Measurements from ENCODE around the gene GALNT16. TPM values are rescaled to one million over a fixed set of nuclear protein-coding genes. Genes with fewer than 3 reads are reported as not detected.

Gene GALNT16
- total RNA-seq, 4 donors from 2014 or later = 5.8 to 18.4 (median 10.5) TPM

DNA sequence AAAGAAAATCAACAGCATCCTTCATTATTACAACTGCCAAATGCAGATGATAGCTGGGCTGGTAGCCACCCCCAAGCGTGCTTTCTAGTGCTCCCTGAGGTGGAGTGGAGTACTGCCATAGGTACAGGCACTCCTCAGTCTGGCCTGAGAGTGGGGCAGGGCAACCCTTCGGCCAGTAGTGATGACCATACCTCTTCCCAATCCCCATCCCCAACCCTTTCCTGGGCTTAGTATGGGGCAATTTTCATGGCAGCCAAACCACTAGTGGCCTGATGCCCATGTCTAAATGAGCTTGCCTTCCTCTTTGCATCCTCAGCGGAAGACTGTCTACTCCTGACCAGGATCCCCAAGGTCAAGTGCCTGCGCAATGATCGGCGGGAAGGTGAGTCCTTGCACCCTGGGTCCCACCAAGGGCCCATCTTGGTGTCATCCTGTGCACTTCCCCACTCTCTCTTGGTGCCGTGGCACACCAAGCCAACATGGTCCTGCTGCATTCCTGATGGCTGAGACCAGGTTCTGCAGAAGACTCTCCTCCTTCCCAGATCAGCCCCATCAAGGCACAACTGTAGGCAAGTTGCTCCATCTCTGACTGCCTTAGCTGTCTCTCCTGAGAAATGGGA is 65.8 kb downstream of the GALNT16 start:
- Histone ChIP-seq H3K27me3 (no peaks in the 10 kb centered on the region), H3K9me3 (no peaks in the 10 kb centered on the region), H3K4me1 (no peaks in the 10 kb centered on the region), H3K27ac (replicated peaks in 1 of 4) (no peak overlapping the region), H3K36me3 (peaks cover 0 to 33% (median 3%) of the 10 kb centered on the region in 4 donors), H3K4me3 (no peak overlapping the region)
- intact Hi-C loops (cut with DNase I) = no loop called here
- TF ChIP-seq, protein P1, sequence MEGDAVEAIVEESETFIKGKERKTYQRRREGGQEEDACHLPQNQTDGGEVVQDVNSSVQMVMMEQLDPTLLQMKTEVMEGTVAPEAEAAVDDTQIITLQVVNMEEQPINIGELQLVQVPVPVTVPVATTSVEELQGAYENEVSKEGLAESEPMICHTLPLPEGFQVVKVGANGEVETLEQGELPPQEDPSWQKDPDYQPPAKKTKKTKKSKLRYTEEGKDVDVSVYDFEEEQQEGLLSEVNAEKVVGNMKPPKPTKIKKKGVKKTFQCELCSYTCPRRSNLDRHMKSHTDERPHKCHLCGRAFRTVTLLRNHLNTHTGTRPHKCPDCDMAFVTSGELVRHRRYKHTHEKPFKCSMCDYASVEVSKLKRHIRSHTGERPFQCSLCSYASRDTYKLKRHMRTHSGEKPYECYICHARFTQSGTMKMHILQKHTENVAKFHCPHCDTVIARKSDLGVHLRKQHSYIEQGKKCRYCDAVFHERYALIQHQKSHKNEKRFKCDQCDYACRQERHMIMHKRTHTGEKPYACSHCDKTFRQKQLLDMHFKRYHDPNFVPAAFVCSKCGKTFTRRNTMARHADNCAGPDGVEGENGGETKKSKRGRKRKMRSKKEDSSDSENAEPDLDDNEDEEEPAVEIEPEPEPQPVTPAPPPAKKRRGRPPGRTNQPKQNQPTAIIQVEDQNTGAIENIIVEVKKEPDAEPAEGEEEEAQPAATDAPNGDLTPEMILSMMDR (IDR thresholded peaks at IDR 0.05) = no peak
- TF ChIP-seq POLR2AphosphoS5 (IDR thresholded peaks at IDR 0.05) (no peak), EP300 (IDR thresholded peaks at IDR 0.05) (no peak), POLR2A (IDR thresholded peaks at IDR 0.05; ENCODE audit: low read depth) (no peak)
- 99% methylated on average over 7 of the region's 7 CpGs for WGBS
- DNase-seq (ENCODE audit: extremely low spot score) = no peak

GRCh38 chr14:69326611-69327010 is 66.7 kb downstream of the GALNT16 start:
- TF ChIP-seq, protein P1 (IDR thresholded peaks at IDR 0.05) = no peak
- TF ChIP-seq EP300 (IDR thresholded peaks at IDR 0.05) (no peak), POLR2AphosphoS5 (IDR thresholded peaks at IDR 0.05) (no peak), POLR2A (IDR thresholded peaks at IDR 0.05; ENCODE audit: low read depth) (no peak)
- intact Hi-C loops (cut with DNase I) = no loop called here
- Histone ChIP-seq H3K4me1 (no peaks in the 10 kb centered on the region), H3K9me3 (no peaks in the 10 kb centered on the region), H3K27ac (replicated peaks in 1 of 4) (no peak overlapping the region), H3K27me3 (no peaks in the 10 kb centered on the region), H3K4me3 (no peak overlapping the region), H3K36me3 (peaks cover 0 to 33% (median 2%) of the 10 kb centered on the region in 4 donors)
- DNase-seq (ENCODE audit: extremely low spot score) = no peak
- WGBS = 83% methylated on average over 6 of the region's 6 CpGs

GRCh38 chr14:69327507-69327906 is 67.5 kb downstream of the GALNT16 start:
- intact Hi-C loops (cut with DNase I) = no loop called here
- TF ChIP-seq POLR2AphosphoS5 (IDR thresholded peaks at IDR 0.05) (no peak), EP300 (IDR thresholded peaks at IDR 0.05) (no peak), POLR2A (IDR thresholded peaks at IDR 0.05; ENCODE audit: low read depth) (no peak)
- TF ChIP-seq, protein P1 (IDR thresholded peaks at IDR 0.05) = no peak
- H3K27ac ChIP-seq (replicated peaks in 1 of 4) = no peak overlapping the region
- WGBS = 85% methylated on average over 4 of the region's 5 CpGs
- no peak overlapping the region for H3K4me3 ChIP-seq
- no peaks in the 10 kb centered on the region for H3K9me3 ChIP-seq
- no peak for DNase-seq (ENCODE audit: extremely low spot score)
- peaks cover 0 to 33% (median 2%) of the 10 kb centered on the region in 4 donors for H3K36me3 ChIP-seq
- no peaks in the 10 kb centered on the region for H3K27me3 ChIP-seq
- H3K4me1 ChIP-seq = no peaks in the 10 kb centered on the region

DNA sequence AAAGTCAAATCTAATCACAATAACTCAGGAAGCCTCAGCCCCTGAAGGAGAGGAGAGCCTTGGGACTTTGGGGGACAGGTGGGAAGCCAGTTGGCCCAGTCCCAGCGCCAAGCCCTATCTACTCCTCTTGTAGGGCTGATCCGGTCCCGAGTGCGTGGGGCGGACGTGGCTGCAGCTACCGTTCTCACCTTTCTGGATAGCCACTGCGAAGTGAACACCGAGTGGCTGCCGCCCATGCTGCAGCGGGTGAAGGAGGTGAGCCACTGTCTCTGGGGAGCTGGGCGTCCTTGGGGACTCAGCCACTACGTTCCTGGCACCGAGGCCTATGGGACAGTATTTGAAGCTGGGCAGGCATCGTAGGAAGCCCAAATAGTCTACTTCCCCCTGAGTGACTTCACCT is 68.4 kb downstream of the GALNT16 start:
- 93% methylated on average over 9 of the region's 15 CpGs for WGBS
- intact Hi-C loops (cut with DNase I) = no loop called here
- DNase-seq (ENCODE audit: extremely low spot score) = no peak
- H3K4me1 ChIP-seq = no peaks in the 10 kb centered on the region
- H3K27me3 ChIP-seq = no peaks in the 10 kb centered on the region
- H3K27ac ChIP-seq (replicated peaks in 1 of 4) = no peak overlapping the region
- no peaks in the 10 kb centered on the region for H3K9me3 ChIP-seq
- H3K36me3 ChIP-seq = peaks cover 0 to 39% (median 2%) of the 10 kb centered on the region in 4 donors
- no peak for TF ChIP-seq POLR2AphosphoS5 (IDR thresholded peaks at IDR 0.05)
- TF ChIP-seq EP300 (IDR thresholded peaks at IDR 0.05) = no peak
- TF ChIP-seq POLR2A (IDR thresholded peaks at IDR 0.05; ENCODE audit: low read depth) = no peak
- TF ChIP-seq, protein P1 (IDR thresholded peaks at IDR 0.05) = no peak
- H3K4me3 ChIP-seq = no peak overlapping the region

DNA sequence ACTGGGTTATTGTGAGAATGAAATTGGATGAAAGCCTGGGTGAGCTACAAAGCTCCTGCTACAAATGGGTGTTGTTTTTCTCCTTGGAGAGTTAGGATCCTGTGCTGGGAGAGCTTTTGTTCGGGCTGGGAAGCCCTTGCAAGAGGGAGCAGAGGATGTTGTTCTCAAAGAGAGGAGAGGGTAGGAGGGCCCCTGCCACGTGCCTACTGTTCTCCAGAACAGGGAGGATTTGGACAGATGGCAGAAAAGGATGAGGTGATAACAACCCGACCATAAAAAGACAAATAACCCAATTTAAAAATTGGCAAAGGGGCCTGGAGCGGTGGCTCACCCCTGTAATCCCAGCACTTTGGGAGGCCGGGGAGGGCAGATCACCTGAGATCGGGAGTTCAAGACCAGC is 68.8 kb downstream of the GALNT16 start:
- Histone ChIP-seq H3K27ac (replicated peaks in 1 of 4) (no peak overlapping the region), H3K27me3 (no peaks in the 10 kb centered on the region), H3K36me3 (peaks cover 0 to 44% (median 2%) of the 10 kb centered on the region in 4 donors), H3K4me3 (no peak overlapping the region), H3K9me3 (no peaks in the 10 kb centered on the region), H3K4me1 (no peaks in the 10 kb centered on the region)
- DNase-seq (ENCODE audit: extremely low spot score) = no peak
- WGBS = 94% methylated on average over 6 of the region's 6 CpGs
- intact Hi-C loops (cut with DNase I) = no loop called here
- no peak for TF ChIP-seq POLR2AphosphoS5 (IDR thresholded peaks at IDR 0.05)
- TF ChIP-seq POLR2A (IDR thresholded peaks at IDR 0.05; ENCODE audit: low read depth) = no peak
- TF ChIP-seq, protein P1 (IDR thresholded peaks at IDR 0.05) = no peak
- no peak for TF ChIP-seq EP300 (IDR thresholded peaks at IDR 0.05)

Measured in esophagus muscularis mucosa (tissue), 4 donors.